ENCODE measurements around the gene IGFBP2. TPM values are rescaled to one million over a fixed set of nuclear protein-coding genes. Genes with fewer than 3 reads are reported as not detected.

IGFBP2 gene
- total and polyA plus RNA-seq, 2 of the 13 experiments (the other 11 are each of a cell fraction or from before 2014, with no cell fraction given) = 2.0 to 5.8 TPM

- TF ChIP-seq ARNT2 (CRISPR knock-in tag; IDR thresholded peaks at IDR 0.05; ENCODE audit: low read depth) = no peak
- TF ChIP-seq ZNF629 (CRISPR knock-in tag; conservative IDR thresholded peaks at IDR 0.05) = peak; percentile 90
- TF ChIP-seq MED1 (CRISPR knock-in tag; IDR thresholded peaks at IDR 0.05) = no peak
- 0 out of 2 replicates have a peak, but pooled peaks have one; percentile 67 for TF ChIP-seq CHD4 (IDR thresholded peaks at IDR 0.05; ENCODE audit: borderline replicate concordance, low read length)
- TF ChIP-seq ZMYM3 (CRISPR knock-in tag; IDR thresholded peaks at IDR 0.05) = peak; percentile 76
- TF ChIP-seq SP5 (CRISPR knock-in tag; IDR thresholded peaks at IDR 0.05; ENCODE audit: borderline replicate concordance, low read depth) = no peak
- no peak for DNase-seq (ENCODE audit: low spot score)
- H3K9ac ChIP-seq (ENCODE audit: insufficient read depth, low read depth, low read length) = no peak overlapping the region
- ChIA-PET CTCF (ENCODE audit: low intra/inter-chr PET ratio, low total read pairs) (no interaction called here), POLR2A (interaction anchor here (0.8 to 1.5 kb wide), 3 partner anchors 81 to 155 kb away, joined by 3 to 6 read pairs (median 5); partner anchors contain the start of gene RPL37A)
- H3K36me3 ChIP-seq (replicated peaks in 1 of 2; ENCODE audit: control insufficient read depth in 1 of 2, insufficient read depth in 2 of 2, low read length in 2 of 2) = no peaks in the 10 kb centered on the region
- H4K20me1 ChIP-seq (ENCODE audit: insufficient read depth, low read length) = no peaks in the 10 kb centered on the region
- intact Hi-C loops (cut with micrococcal nuclease; ENCODE audit: unreplicated experiment) (loop anchor here (2.0 to 5.0 kb wide), 2 partner anchors 16 to 81 kb away; no protein-coding TSS in a partner anchor), in situ Hi-C loops (cut with HindIII; ENCODE audit: extremely low pct_ligation_motif_present, low pct_unique_long_range_greater_than_20kb) (no loop called here)
- no peak overlapping the region for H2AFZ ChIP-seq (ENCODE audit: low read length)
- no TSS peak for BruUV-seq (replicated peaks)
- H3K4me2 ChIP-seq (ENCODE audit: low read depth, low read length) = no peak overlapping the region
- no peak overlapping the region for H3K27ac ChIP-seq (ENCODE audit: extremely low read length, insufficient read depth, low read length)
- ATAC-seq = no peak
- no peak for FAIRE-seq
- H3K27me3 ChIP-seq (ENCODE audit: control insufficient read depth in 1 of 2, insufficient read depth in 2 of 2, low read length in 2 of 2) = peaks cover 0 to 13% of the 10 kb centered on the region in 2 experiments; a peak in 1 of 5 replicates
- WGBS (ENCODE audit: low lambda C conversion rate) = 74% methylated on average over 4 of the region's 4 CpGs
- H3K79me2 ChIP-seq (ENCODE audit: insufficient read depth, low read length) = no peaks in the 10 kb centered on the region
- peaks cover 71% of the 10 kb centered on the region for H3K4me1 ChIP-seq (ENCODE audit: insufficient read depth, low read length)
- H3K9me3 ChIP-seq (ENCODE audit: low read length) = no peaks in the 10 kb centered on the region
- H3K4me3 ChIP-seq (replicated peaks in 1 of 3; ENCODE audit: insufficient read depth in 1 of 3, low read depth in 2 of 3, low read length in 3 of 3) = no peak overlapping the region
Measured at GRCh38 chr2:216653093-216653799, 20.0 kb downstream of the IGFBP2 start.

- no peak overlapping the region for H2AFZ ChIP-seq (ENCODE audit: low read length)
- peaks cover 78% of the 10 kb centered on the region for H3K4me1 ChIP-seq (ENCODE audit: insufficient read depth, low read length)
- H3K79me2 ChIP-seq (ENCODE audit: insufficient read depth, low read length) = no peaks in the 10 kb centered on the region
- no peaks in the 10 kb centered on the region for H3K36me3 ChIP-seq (replicated peaks in 1 of 2; ENCODE audit: control insufficient read depth in 1 of 2, insufficient read depth in 2 of 2, low read length in 2 of 2)
- H3K4me3 ChIP-seq (replicated peaks in 1 of 3; ENCODE audit: insufficient read depth in 1 of 3, low read depth in 2 of 3, low read length in 3 of 3) = no peak overlapping the region
- WGBS (ENCODE audit: low lambda C conversion rate) = 26% methylated on average over 2 of the region's 2 CpGs
- no peaks in the 10 kb centered on the region for H3K9me3 ChIP-seq (ENCODE audit: low read length)
- FAIRE-seq (no peak), ATAC-seq (no peak), DNase-seq (ENCODE audit: low spot score) (peak; percentile 59)
- in situ Hi-C loops (cut with HindIII; ENCODE audit: extremely low pct_ligation_motif_present, low pct_unique_long_range_greater_than_20kb) = no loop called here
- peaks cover 0 to 15% of the 10 kb centered on the region in 2 experiments; a peak in 1 of 5 replicates for H3K27me3 ChIP-seq (ENCODE audit: control insufficient read depth in 1 of 2, insufficient read depth in 2 of 2, low read length in 2 of 2)
- no TSS peak for BruUV-seq (replicated peaks)
- intact Hi-C loops (cut with micrococcal nuclease; ENCODE audit: unreplicated experiment) = loop anchor here (2.0 to 5.0 kb wide), 2 partner anchors 17 to 82 kb away; no protein-coding TSS in a partner anchor
- CTCF ChIA-PET (ENCODE audit: low intra/inter-chr PET ratio, low total read pairs) = interaction anchor here (0.9 kb wide), 1 partner anchor 13 kb away, joined by 3 read pairs; no protein-coding TSS in a partner anchor
- H3K4me2 ChIP-seq (ENCODE audit: low read depth, low read length) = no peak overlapping the region
- no peaks in the 10 kb centered on the region for H4K20me1 ChIP-seq (ENCODE audit: insufficient read depth, low read length)
- no peak overlapping the region for H3K9ac ChIP-seq (ENCODE audit: insufficient read depth, low read depth, low read length)
- H3K27ac ChIP-seq (ENCODE audit: extremely low read length, insufficient read depth, low read length) = no peak overlapping the region
- POLR2A ChIA-PET = interaction anchor here (1.1 kb wide), 1 partner anchor 155 kb away, joined by 6 read pairs; the partner anchor contains the start of gene RPL37A
- TF ChIP-seq, protein P1, sequence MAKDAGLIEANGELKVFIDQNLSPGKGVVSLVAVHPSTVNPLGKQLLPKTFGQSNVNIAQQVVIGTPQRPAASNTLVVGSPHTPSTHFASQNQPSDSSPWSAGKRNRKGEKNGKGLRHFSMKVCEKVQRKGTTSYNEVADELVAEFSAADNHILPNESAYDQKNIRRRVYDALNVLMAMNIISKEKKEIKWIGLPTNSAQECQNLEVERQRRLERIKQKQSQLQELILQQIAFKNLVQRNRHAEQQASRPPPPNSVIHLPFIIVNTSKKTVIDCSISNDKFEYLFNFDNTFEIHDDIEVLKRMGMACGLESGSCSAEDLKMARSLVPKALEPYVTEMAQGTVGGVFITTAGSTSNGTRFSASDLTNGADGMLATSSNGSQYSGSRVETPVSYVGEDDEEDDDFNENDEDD (CRISPR knock-in tag; IDR thresholded peaks at IDR 0.05; ENCODE audit: borderline replicate concordance) = no peak
- TF ChIP-seq, protein P2, sequence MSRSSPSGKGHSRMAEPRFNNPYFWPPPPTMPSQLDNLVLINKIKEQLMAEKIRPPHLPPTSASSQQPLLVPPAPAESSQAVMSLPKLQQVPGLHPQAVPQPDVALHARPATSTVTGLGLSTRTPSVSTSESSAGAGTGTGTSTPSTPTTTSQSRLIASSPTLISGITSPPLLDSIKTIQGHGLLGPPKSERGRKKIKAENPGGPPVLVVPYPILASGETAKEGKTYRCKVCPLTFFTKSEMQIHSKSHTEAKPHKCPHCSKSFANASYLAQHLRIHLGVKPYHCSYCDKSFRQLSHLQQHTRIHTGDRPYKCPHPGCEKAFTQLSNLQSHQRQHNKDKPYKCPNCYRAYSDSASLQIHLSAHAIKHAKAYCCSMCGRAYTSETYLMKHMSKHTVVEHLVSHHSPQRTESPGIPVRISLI (CRISPR knock-in tag; IDR thresholded peaks at IDR 0.05; ENCODE audit: borderline replicate concordance) = peak; percentile 69; the same call in 1 of the 2 replicates
- TF ChIP-seq GATAD2A (CRISPR knock-in tag; IDR thresholded peaks at IDR 0.05) (0 out of 2 replicates have a peak, but pooled peaks have one; percentile 23), ZNF660 (CRISPR knock-in tag; IDR thresholded peaks at IDR 0.05; ENCODE audit: borderline replicate concordance, low read depth) (no peak), TEAD3 (CRISPR knock-in tag; optimal IDR thresholded peaks at IDR 0.05; ENCODE audit: borderline replicate concordance) (peak; percentile 21), ZKSCAN1 (IDR thresholded peaks at IDR 0.05; ENCODE audit: low read length) (peak; percentile 90), ZEB1 (IDR thresholded peaks at IDR 0.05; ENCODE audit: insufficient replicate concordance, low read depth) (no peak), ELF3 (CRISPR knock-in tag; IDR thresholded peaks at IDR 0.05) (peak; percentile 27; the same call in 1 of the 2 replicates)
- TF ChIP-seq, protein P3, sequence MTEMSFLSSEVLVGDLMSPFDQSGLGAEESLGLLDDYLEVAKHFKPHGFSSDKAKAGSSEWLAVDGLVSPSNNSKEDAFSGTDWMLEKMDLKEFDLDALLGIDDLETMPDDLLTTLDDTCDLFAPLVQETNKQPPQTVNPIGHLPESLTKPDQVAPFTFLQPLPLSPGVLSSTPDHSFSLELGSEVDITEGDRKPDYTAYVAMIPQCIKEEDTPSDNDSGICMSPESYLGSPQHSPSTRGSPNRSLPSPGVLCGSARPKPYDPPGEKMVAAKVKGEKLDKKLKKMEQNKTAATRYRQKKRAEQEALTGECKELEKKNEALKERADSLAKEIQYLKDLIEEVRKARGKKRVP (CRISPR knock-in tag; IDR thresholded peaks at IDR 0.05) = no peak
Measured at GRCh38 chr2:216653931-216654365, 20.7 kb downstream of the IGFBP2 start.
